Peyer's patch (tissue), 4 donors: ENCODE measurements around the gene SMAP1. TPM values are rescaled to one million over a fixed set of nuclear protein-coding genes. Genes with fewer than 3 reads are reported as not detected.
A peak's percentile ranks its signal among the peaks of the same experiment; 100 is the strongest.

Experiments used
- DNase-seq, 3 donors: peaks; one replicate each; pipeline ENCODE4 v3.0.0-alpha.2; 2017 to 2019
- H3K27ac ChIP-seq, 4 donors: fragments of 200-600 bp; sonication (generic); one replicate each; pipeline ENCODE4 v1.5.1; 2016 to 2019
- H3K27me3 ChIP-seq, 2 donors: fragments of 200-600 bp; sonication (generic); one replicate each; pipeline ENCODE4 v1.5.1; 2019
- H3K36me3 ChIP-seq, 3 donors: fragments of 200-600 bp; sonication (generic); one replicate each; pipeline ENCODE4 v1.5.1; 2016 to 2019
- H3K4me1 ChIP-seq, 4 donors: fragments of 200-600 bp; sonication (generic); one replicate each; pipeline ENCODE4 v1.5.1; 2016 to 2019
- H3K4me3 ChIP-seq, 4 donors: fragments of 200-600 bp; sonication (generic); 1 replicate in 3 of 4; 2 replicates in 1 of 4; pipeline ENCODE4 v1.5.1; 2016 to 2019; ENCODE audit warnings: mild to moderate bottlenecking in 1 of 4
- H3K9me3 ChIP-seq, 4 donors: fragments of 200-600 bp; sonication (generic); one replicate each; pipeline ENCODE4 v1.5.1; 2016 to 2019; ENCODE audit warnings: mild to moderate bottlenecking in 1 of 4
- CTCF ChIP-seq, 6 experiments: fragments of 450-650 bp in 4 of 6; fragments of 200-600 bp in 2 of 6; sonication (generic) in 1 of 6; IDR thresholded peaks; one replicate each; pipeline ENCODE4 v1.5.1; 2017 to 2019; ENCODE audit warnings: antibody characterized with exemption in 6 of 6, mild to moderate bottlenecking in 3 of 6, moderate library complexity in 1 of 6
- POLR2A ChIP-seq, 2 donors: fragments of 450-650 bp; IDR thresholded peaks; one replicate each; pipeline ENCODE4 v1.5.1; 2017; ENCODE audit warnings: antibody characterized with exemption in 2 of 2, mild to moderate bottlenecking in 2 of 2, moderate library complexity in 2 of 2
- total RNA-seq, 4 donors: library from RNA; depleted of rRNA; stranded (reverse); fragments of >200 nt; gene quantifications; one replicate each; pipeline ENCODE4 v1.1.0, GENCODE V29; 2016

SMAP1 gene
- total RNA-seq, 4 donors from 2014 or later = 23.1 to 48.9 (median 42.1) TPM

GRCh38 chr6:70629929-70630328 is 37.8 kb upstream of the SMAP1 start:
- no peaks in the 10 kb centered on the region for H3K9me3 ChIP-seq
- H3K27ac ChIP-seq = no peak overlapping the region
- H3K36me3 ChIP-seq = no peaks in the 10 kb centered on the region
- no peak for TF ChIP-seq POLR2A (IDR thresholded peaks at IDR 0.05)
- no peak for TF ChIP-seq CTCF (IDR thresholded peaks at IDR 0.05)
- H3K4me3 ChIP-seq = no peak overlapping the region
- H3K4me1 ChIP-seq = no peaks in the 10 kb centered on the region
- DNase-seq = no peak
- H3K27me3 ChIP-seq = no peaks in the 10 kb centered on the region

GRCh38 chr6:70633870-70634269 is 33.8 kb upstream of the SMAP1 start:
- TF ChIP-seq CTCF (IDR thresholded peaks at IDR 0.05) (no peak), POLR2A (IDR thresholded peaks at IDR 0.05) (no peak)
- no peaks in the 10 kb centered on the region for H3K36me3 ChIP-seq
- H3K9me3 ChIP-seq = no peaks in the 10 kb centered on the region
- no peaks in the 10 kb centered on the region for H3K27me3 ChIP-seq
- no peak overlapping the region for H3K4me3 ChIP-seq
- H3K4me1 ChIP-seq = no peaks in the 10 kb centered on the region
- no peak overlapping the region for H3K27ac ChIP-seq
- no peak for DNase-seq

GRCh38 chr6:70636596-70636995 is 31.1 kb upstream of the SMAP1 start:
- no peak for DNase-seq
- Histone ChIP-seq H3K36me3 (no peaks in the 10 kb centered on the region), H3K27ac (no peak overlapping the region), H3K4me1 (no peaks in the 10 kb centered on the region), H3K9me3 (no peaks in the 10 kb centered on the region), H3K4me3 (no peak overlapping the region), H3K27me3 (no peaks in the 10 kb centered on the region)
- TF ChIP-seq POLR2A (IDR thresholded peaks at IDR 0.05) (no peak), CTCF (IDR thresholded peaks at IDR 0.05) (no peak)

GRCh38 chr6:70638468-70638867 is 29.2 kb upstream of the SMAP1 start:
- Histone ChIP-seq H3K9me3 (no peaks in the 10 kb centered on the region), H3K27me3 (no peaks in the 10 kb centered on the region), H3K27ac (no peak overlapping the region), H3K4me3 (no peak overlapping the region), H3K4me1 (no peaks in the 10 kb centered on the region), H3K36me3 (no peaks in the 10 kb centered on the region)
- TF ChIP-seq CTCF (IDR thresholded peaks at IDR 0.05) (no peak), POLR2A (IDR thresholded peaks at IDR 0.05) (no peak)
- no peak for DNase-seq

- Histone ChIP-seq H3K27ac (no peak overlapping the region), H3K4me1 (no peaks in the 10 kb centered on the region), H3K36me3 (no peaks in the 10 kb centered on the region), H3K4me3 (no peak overlapping the region), H3K27me3 (no peaks in the 10 kb centered on the region), H3K9me3 (no peaks in the 10 kb centered on the region)
- peak in 2 of 3 donors; percentile 49 to 74 for DNase-seq
- TF ChIP-seq POLR2A (IDR thresholded peaks at IDR 0.05) (no peak), CTCF (IDR thresholded peaks at IDR 0.05) (no peak)
These were observed 16.3 kb upstream of the SMAP1 start for GRCh38 chr6:70651326-70651905.

GRCh38 chr6:70652216-70652615 is 15.5 kb upstream of the SMAP1 start:
- Histone ChIP-seq H3K36me3 (no peaks in the 10 kb centered on the region), H3K4me1 (no peaks in the 10 kb centered on the region), H3K27ac (no peak overlapping the region), H3K27me3 (no peaks in the 10 kb centered on the region), H3K4me3 (no peak overlapping the region), H3K9me3 (no peaks in the 10 kb centered on the region)
- no peak for DNase-seq
- TF ChIP-seq CTCF (IDR thresholded peaks at IDR 0.05) (no peak), POLR2A (IDR thresholded peaks at IDR 0.05) (no peak)
